ENCODE measurements around the gene C12orf60.

The C12orf60 gene

GRCh38 chr12:14836336-14837210 is 33.1 kb downstream of the C12orf60 start:
- no peak overlapping the region for H3K4me3 Mint-ChIP-seq
- H3K36me3 Mint-ChIP-seq (ENCODE audit: low read depth) = no peaks in the 10 kb centered on the region
- peaks cover 2% of the 10 kb centered on the region for H3K4me1 Mint-ChIP-seq (ENCODE audit: low read depth)
- peaks cover 31% of the 10 kb centered on the region for H3K27me3 Mint-ChIP-seq
- no peak for DNase-seq
- no peaks in the 10 kb centered on the region for H3K9me3 Mint-ChIP-seq
- H3K27ac Mint-ChIP-seq = no peak overlapping the region

- peaks cover 2% of the 10 kb centered on the region for H3K4me1 Mint-ChIP-seq (ENCODE audit: low read depth)
- H3K36me3 Mint-ChIP-seq (ENCODE audit: low read depth) = no peaks in the 10 kb centered on the region
- H3K27ac Mint-ChIP-seq = no peak overlapping the region
- H3K9me3 Mint-ChIP-seq = no peaks in the 10 kb centered on the region
- H3K4me3 Mint-ChIP-seq = no peak overlapping the region
- peaks cover 23% of the 10 kb centered on the region for H3K27me3 Mint-ChIP-seq
- DNase-seq = no peak
Observed at GRCh38 chr12:14839262-14839661, 35.8 kb downstream of the C12orf60 start.

GRCh38 chr12:14840616-14841015 is 37.1 kb downstream of the C12orf60 start:
- Mint-ChIP-seq H3K27ac (no peak overlapping the region), H3K4me3 (no peak overlapping the region), H3K27me3 (peaks cover 16% of the 10 kb centered on the region), H3K9me3 (no peaks in the 10 kb centered on the region), H3K4me1 (ENCODE audit: low read depth) (peaks cover 7% of the 10 kb centered on the region), H3K36me3 (ENCODE audit: low read depth) (no peaks in the 10 kb centered on the region)
- DNase-seq = no peak

GRCh38 chr12:14841761-14842160 is 38.3 kb downstream of the C12orf60 start:
- no peak overlapping the region for H3K27ac Mint-ChIP-seq
- peaks cover 11% of the 10 kb centered on the region for H3K4me1 Mint-ChIP-seq (ENCODE audit: low read depth)
- no peaks in the 10 kb centered on the region for H3K9me3 Mint-ChIP-seq
- DNase-seq = no peak
- H3K27me3 Mint-ChIP-seq = peaks cover 13% of the 10 kb centered on the region
- no peak overlapping the region for H3K4me3 Mint-ChIP-seq
- no peaks in the 10 kb centered on the region for H3K36me3 Mint-ChIP-seq (ENCODE audit: low read depth)

GRCh38 chr12:14842315-14842714 is 38.8 kb downstream of the C12orf60 start:
- H3K9me3 Mint-ChIP-seq = no peaks in the 10 kb centered on the region
- H3K4me3 Mint-ChIP-seq = no peak overlapping the region
- peaks cover 11% of the 10 kb centered on the region for H3K4me1 Mint-ChIP-seq (ENCODE audit: low read depth)
- DNase-seq = no peak
- peaks cover 13% of the 10 kb centered on the region for H3K27me3 Mint-ChIP-seq
- H3K36me3 Mint-ChIP-seq (ENCODE audit: low read depth) = no peaks in the 10 kb centered on the region
- no peak overlapping the region for H3K27ac Mint-ChIP-seq

- peaks cover 9% of the 10 kb centered on the region for H3K27me3 Mint-ChIP-seq
- H3K4me3 Mint-ChIP-seq = no peak within 1 kb of the TSS
- no peak for DNase-seq
- no peaks in the 10 kb centered on the region for H3K9me3 Mint-ChIP-seq
- no peak within 1 kb of the TSS for H3K27ac Mint-ChIP-seq
- peaks cover 11% of the 10 kb centered on the region for H3K4me1 Mint-ChIP-seq (ENCODE audit: low read depth)
- no peaks in the 10 kb centered on the region for H3K36me3 Mint-ChIP-seq (ENCODE audit: low read depth)
Observed at GRCh38 chr12:14843425-14843887, 40.0 kb downstream of the C12orf60 start, which contains the start of gene ART4. ART4 (minus strand) TSS chr12:14843526; CDS start chr12:14843113, 413 bp downstream.

- Mint-ChIP-seq H3K27ac (no peak overlapping the region), H3K9me3 (no peaks in the 10 kb centered on the region), H3K27me3 (peaks cover 4% of the 10 kb centered on the region), H3K4me1 (ENCODE audit: low read depth) (peaks cover 11% of the 10 kb centered on the region), H3K36me3 (ENCODE audit: low read depth) (no peaks in the 10 kb centered on the region), H3K4me3 (no peak overlapping the region)
- DNase-seq = no peak
Observed at GRCh38 chr12:14844401-14844800, 40.9 kb downstream of the C12orf60 start.

- peaks cover 11% of the 10 kb centered on the region for H3K4me1 Mint-ChIP-seq (ENCODE audit: low read depth)
- H3K4me3 Mint-ChIP-seq = no peak overlapping the region
- no peaks in the 10 kb centered on the region for H3K9me3 Mint-ChIP-seq
- H3K27ac Mint-ChIP-seq = no peak overlapping the region
- no peaks in the 10 kb centered on the region for H3K36me3 Mint-ChIP-seq (ENCODE audit: low read depth)
- no peaks in the 10 kb centered on the region for H3K27me3 Mint-ChIP-seq
- no peak for DNase-seq
Observed at GRCh38 chr12:14845350-14845750, 41.9 kb downstream of the C12orf60 start.

- Mint-ChIP-seq H3K36me3 (ENCODE audit: low read depth) (no peaks in the 10 kb centered on the region), H3K9me3 (no peaks in the 10 kb centered on the region), H3K27ac (no peak overlapping the region), H3K4me3 (no peak overlapping the region), H3K4me1 (ENCODE audit: low read depth) (peaks cover 11% of the 10 kb centered on the region), H3K27me3 (no peaks in the 10 kb centered on the region)
- DNase-seq = no peak
Observed at GRCh38 chr12:14846042-14846587, 42.6 kb downstream of the C12orf60 start.

GRCh38 chr12:14846876-14847580 is 43.6 kb downstream of the C12orf60 start:
- Mint-ChIP-seq H3K4me1 (ENCODE audit: low read depth) (peaks cover 11% of the 10 kb centered on the region), H3K27ac (no peak overlapping the region), H3K36me3 (ENCODE audit: low read depth) (no peaks in the 10 kb centered on the region), H3K4me3 (no peak overlapping the region), H3K27me3 (no peaks in the 10 kb centered on the region), H3K9me3 (no peaks in the 10 kb centered on the region)
- DNase-seq = no peak

GRCh38 chr12:14849661-14850060 is 46.2 kb downstream of the C12orf60 start:
- Mint-ChIP-seq H3K27ac (no peak overlapping the region), H3K9me3 (no peaks in the 10 kb centered on the region), H3K36me3 (ENCODE audit: low read depth) (no peaks in the 10 kb centered on the region), H3K27me3 (no peaks in the 10 kb centered on the region), H3K4me1 (ENCODE audit: low read depth) (peaks cover 11% of the 10 kb centered on the region), H3K4me3 (no peak overlapping the region)
- DNase-seq = no peak

- Mint-ChIP-seq H3K27ac (no peak overlapping the region), H3K36me3 (ENCODE audit: low read depth) (no peaks in the 10 kb centered on the region), H3K4me3 (no peak overlapping the region), H3K4me1 (ENCODE audit: low read depth) (peaks cover 3% of the 10 kb centered on the region), H3K27me3 (no peaks in the 10 kb centered on the region), H3K9me3 (no peaks in the 10 kb centered on the region)
- DNase-seq = no peak
Observed at GRCh38 chr12:14850929-14851663, 47.6 kb downstream of the C12orf60 start.

GRCh38 chr12:14852880-14853279 is 49.4 kb downstream of the C12orf60 start:
- Mint-ChIP-seq H3K9me3 (peaks cover 3% of the 10 kb centered on the region), H3K27me3 (no peaks in the 10 kb centered on the region), H3K4me3 (no peak overlapping the region), H3K4me1 (ENCODE audit: low read depth) (no peaks in the 10 kb centered on the region), H3K36me3 (ENCODE audit: low read depth) (no peaks in the 10 kb centered on the region), H3K27ac (no peak overlapping the region)
- no peak for DNase-seq

GRCh38 chr12:14853961-14854360 is 50.5 kb downstream of the C12orf60 start:
- H3K4me1 Mint-ChIP-seq (ENCODE audit: low read depth) = no peaks in the 10 kb centered on the region
- H3K36me3 Mint-ChIP-seq (ENCODE audit: low read depth) = peaks cover 2% of the 10 kb centered on the region
- H3K27ac Mint-ChIP-seq = no peak overlapping the region
- H3K27me3 Mint-ChIP-seq = no peaks in the 10 kb centered on the region
- no peak for DNase-seq
- H3K9me3 Mint-ChIP-seq = peaks cover 3% of the 10 kb centered on the region
- H3K4me3 Mint-ChIP-seq = no peak overlapping the region
